Kidney (tissue), 14 donors: Measurements from ENCODE around the gene PLPPR1. TPM values are rescaled to one million over a fixed set of nuclear protein-coding genes. Genes with fewer than 3 reads are reported as not detected.

ENCODE experiments used
- DNase-seq, 5 donors: peaks; one replicate each; pipeline ENCODE4 v3.0.0-alpha.2; 2013 to 2020
- FAIRE-seq: peaks from 2 replicates; lab custom pipeline; 2012; peaks lifted over from hg19 to GRCh38; lab: Jason Lieb, UNC
- H3K27ac ChIP-seq, 2 donors: one replicate each; pipeline ENCODE4 v1.7.0; 2013; ENCODE audit warnings: low read depth in 2 of 2, low read length in 2 of 2, inconsistent platforms in 1 of 2
- H3K27me3 ChIP-seq: one replicate; pipeline ENCODE4 v1.7.1; 2013; ENCODE audit warnings: low read length, inconsistent platforms; ENCODE audit not compliant: control insufficient read depth, insufficient read depth
- H3K36me3 ChIP-seq, 3 donors: one replicate each; pipeline versions ENCODE4 v1.7.0 to v1.7.1; 2013; ENCODE audit warnings: low read length in 3 of 3, control low read depth in 1 of 3, inconsistent platforms in 1 of 3; ENCODE audit not compliant: insufficient read depth in 3 of 3, control insufficient read depth in 2 of 3
- H3K4me1 ChIP-seq, 3 donors: one replicate each; pipeline versions ENCODE4 v1.7.0 to v1.7.1; 2013; ENCODE audit warnings: low read length in 3 of 3, inconsistent platforms in 1 of 3, low read depth in 1 of 3; ENCODE audit not compliant: control insufficient read depth in 2 of 3, insufficient read depth in 2 of 3
- H3K4me3 ChIP-seq, 3 donors: one replicate each; pipeline versions ENCODE4 v1.7.0 to v1.8.1; 2013; ENCODE audit warnings: low read length in 3 of 3, control low read depth in 1 of 3, inconsistent platforms in 1 of 3
- H3K9ac ChIP-seq, 3 donors: one replicate each; pipeline versions ENCODE4 v1.7.0 to v1.7.1; 2013; ENCODE audit warnings: low read length in 3 of 3, control low read depth in 1 of 3, inconsistent platforms in 1 of 3
- H3K9me3 ChIP-seq, 3 donors: one replicate each; pipeline versions ENCODE4 v1.7.0 to v1.7.1; 2013; ENCODE audit warnings: low read length in 3 of 3, control low read depth in 1 of 3, inconsistent platforms in 1 of 3; ENCODE audit not compliant: control insufficient read depth in 2 of 3, insufficient read depth in 1 of 3
- intact Hi-C: fragments of 100-400 bp; cut with DNase I; formaldehyde crosslinking; loops from one replicate; pipeline ENCODE4 v1.11.1; 2022
- polyA plus RNA-seq: library from polyadenylated mRNA; stranded (reverse); fragments of 350-450 nt; fragmentation: Illumina TruSeq; extraction: RNeasy Lipid Tissue Mini Kit (QIAGEN cat#74804); gene quantifications from one replicate; pipeline ENCODE4 v1.2.3, GENCODE V29; 2014; ENCODE audit warnings: low read depth, low replicate concordance; ENCODE audit not compliant: insufficient read depth
- total RNA-seq: library from RNA; stranded (reverse); fragmentation: NEBNext Ultra II Directional; extraction: Animal tissue kit (Norgen Biotek cat#: 25700); gene quantifications from one replicate; pipeline ENCODE4 v1.2.1, GENCODE V29; 2021
- TF ChIP-seq, protein P1 (sequence below): IDR thresholded peaks from 3 replicates; pipeline ENCODE4 v1.5.1; 2012; ENCODE audit warnings: mild to moderate bottlenecking, moderate library complexity, borderline replicate concordance; ENCODE audit not compliant: insufficient read depth; ENCODE audit errors: extremely low read depth
- donor health status: control.
- donor health status: control.
- donor health status: control.
- donor health status: control.
- donor health status: control.
- donor health status: DM: yes; HTN: yes; CAD: no.
- donor health status: Normal renal cell carcinoma (clear cell type).

PLPPR1 gene
- total and polyA plus RNA-seq, 2 donors from 2014 or later = 0.98 to 21.6 TPM

DNA sequence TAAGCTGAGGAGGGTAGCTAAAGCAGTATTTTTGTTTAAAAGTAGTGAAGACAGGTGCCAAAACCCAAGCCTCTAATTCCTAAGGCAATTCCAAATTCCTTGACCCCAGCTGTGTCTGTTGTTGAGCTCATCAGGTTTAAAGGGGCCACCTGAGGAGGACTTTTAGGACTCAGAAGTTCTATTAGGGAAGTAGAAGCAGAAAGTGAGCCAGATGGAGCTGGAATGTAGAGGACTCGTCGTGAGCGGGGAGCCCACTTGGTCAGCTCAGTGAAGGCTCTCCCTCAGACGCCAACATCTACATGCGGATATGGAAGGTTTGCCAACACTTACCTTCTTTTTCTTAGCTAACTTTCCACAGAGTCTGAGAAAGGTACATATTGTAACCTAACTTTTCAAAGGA is 102.8 kb downstream of the PLPPR1 start:
- intact Hi-C loops = no loop called here
- no peak for FAIRE-seq

DNA sequence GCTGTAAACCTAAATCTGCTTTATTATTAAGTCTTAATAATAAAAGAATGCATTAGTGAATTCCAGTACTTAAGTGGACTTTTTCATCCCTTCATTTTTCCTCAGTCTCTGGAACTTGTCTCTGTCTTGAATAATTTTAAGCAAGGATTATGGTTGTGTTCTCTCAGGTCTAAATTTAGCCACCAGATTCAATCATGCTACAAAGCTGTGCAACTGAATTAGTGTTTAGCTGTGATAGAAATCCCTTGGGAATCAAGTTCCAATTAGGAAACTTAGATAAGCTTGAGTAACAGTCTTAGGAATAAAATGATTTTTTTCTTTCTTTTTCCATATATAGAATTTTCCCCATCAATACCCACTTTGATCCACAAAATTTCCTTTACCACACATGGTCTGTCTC is 104.3 kb downstream of the PLPPR1 start:
- no peak overlapping the region for H3K27ac ChIP-seq
- no peaks in the 10 kb centered on the region for H3K4me1 ChIP-seq
- no peaks in the 10 kb centered on the region for H3K36me3 ChIP-seq
- intact Hi-C loops = no loop called here
- FAIRE-seq = no peak
- H3K27me3 ChIP-seq = no peaks in the 10 kb centered on the region
- TF ChIP-seq, protein P1, sequence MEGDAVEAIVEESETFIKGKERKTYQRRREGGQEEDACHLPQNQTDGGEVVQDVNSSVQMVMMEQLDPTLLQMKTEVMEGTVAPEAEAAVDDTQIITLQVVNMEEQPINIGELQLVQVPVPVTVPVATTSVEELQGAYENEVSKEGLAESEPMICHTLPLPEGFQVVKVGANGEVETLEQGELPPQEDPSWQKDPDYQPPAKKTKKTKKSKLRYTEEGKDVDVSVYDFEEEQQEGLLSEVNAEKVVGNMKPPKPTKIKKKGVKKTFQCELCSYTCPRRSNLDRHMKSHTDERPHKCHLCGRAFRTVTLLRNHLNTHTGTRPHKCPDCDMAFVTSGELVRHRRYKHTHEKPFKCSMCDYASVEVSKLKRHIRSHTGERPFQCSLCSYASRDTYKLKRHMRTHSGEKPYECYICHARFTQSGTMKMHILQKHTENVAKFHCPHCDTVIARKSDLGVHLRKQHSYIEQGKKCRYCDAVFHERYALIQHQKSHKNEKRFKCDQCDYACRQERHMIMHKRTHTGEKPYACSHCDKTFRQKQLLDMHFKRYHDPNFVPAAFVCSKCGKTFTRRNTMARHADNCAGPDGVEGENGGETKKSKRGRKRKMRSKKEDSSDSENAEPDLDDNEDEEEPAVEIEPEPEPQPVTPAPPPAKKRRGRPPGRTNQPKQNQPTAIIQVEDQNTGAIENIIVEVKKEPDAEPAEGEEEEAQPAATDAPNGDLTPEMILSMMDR = no peak
- no peak overlapping the region for H3K4me3 ChIP-seq
- DNase-seq = no peak
- H3K9me3 ChIP-seq = peaks cover 0 to under 1% (median 0%) of the 10 kb centered on the region in 3 donors
- H3K9ac ChIP-seq = no peak overlapping the region

More for the DNA sequence above, 102.8 kb downstream of the PLPPR1 start:
- TF ChIP-seq, protein P1 = no peak
- H3K4me1 ChIP-seq = no peaks in the 10 kb centered on the region
- H3K36me3 ChIP-seq = no peaks in the 10 kb centered on the region
- H3K27ac ChIP-seq = no peak overlapping the region
- DNase-seq = no peak
- H3K9me3 ChIP-seq = peaks cover 0 to 3% (median 0%) of the 10 kb centered on the region in 3 donors
- H3K9ac ChIP-seq = no peak overlapping the region
- H3K27me3 ChIP-seq = no peaks in the 10 kb centered on the region
- no peak overlapping the region for H3K4me3 ChIP-seq

DNA sequence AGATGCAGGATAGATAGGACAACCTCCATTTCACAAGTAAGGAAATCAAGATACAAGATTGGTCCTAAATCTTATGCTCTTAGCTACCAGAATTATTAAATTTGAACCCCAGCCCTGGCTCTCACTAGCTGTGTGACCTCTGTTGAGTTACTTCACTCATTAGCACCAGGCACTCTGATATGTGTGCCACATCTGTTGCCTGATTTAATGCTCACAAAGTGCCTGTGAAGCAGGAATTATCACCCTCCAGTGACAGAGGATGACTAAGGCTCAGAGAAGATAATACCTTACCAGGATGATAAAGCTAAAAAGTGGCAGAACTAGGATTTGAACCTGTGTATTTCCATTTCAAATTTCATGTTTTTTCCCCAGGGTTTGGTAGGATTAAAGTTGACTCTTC is 110.0 kb downstream of the PLPPR1 start:
- no peak overlapping the region for H3K9ac ChIP-seq
- H3K4me3 ChIP-seq = no peak overlapping the region
- H3K27ac ChIP-seq = no peak overlapping the region
- DNase-seq = no peak
- TF ChIP-seq, protein P1 = no peak
- H3K9me3 ChIP-seq = no peaks in the 10 kb centered on the region
- intact Hi-C loops = no loop called here
- no peaks in the 10 kb centered on the region for H3K27me3 ChIP-seq
- H3K4me1 ChIP-seq = no peaks in the 10 kb centered on the region
- FAIRE-seq = no peak
- no peaks in the 10 kb centered on the region for H3K36me3 ChIP-seq

DNA sequence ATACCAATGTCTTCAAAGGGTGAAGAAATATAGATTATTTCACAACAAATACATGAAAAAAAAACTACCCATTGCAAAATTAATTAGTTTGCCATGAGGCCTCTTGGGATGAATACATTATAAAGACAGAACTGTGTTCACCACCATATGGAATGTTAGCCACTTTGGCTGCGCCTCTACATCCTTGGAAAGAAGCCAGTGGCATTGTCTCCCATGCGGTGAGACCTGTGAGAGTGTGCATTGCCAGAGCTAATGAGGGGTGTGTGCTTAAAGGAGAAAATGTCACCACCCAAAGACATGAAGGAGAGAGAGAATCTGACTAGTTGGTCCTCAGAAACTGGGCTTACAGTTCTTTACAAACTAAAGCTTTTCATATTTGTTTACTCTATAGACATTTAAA is 110.6 kb downstream of the PLPPR1 start:
- Histone ChIP-seq H3K27ac (no peak overlapping the region), H3K36me3 (no peaks in the 10 kb centered on the region), H3K9ac (no peak overlapping the region), H3K9me3 (no peaks in the 10 kb centered on the region), H3K4me1 (no peaks in the 10 kb centered on the region), H3K4me3 (no peak overlapping the region), H3K27me3 (no peaks in the 10 kb centered on the region)
- TF ChIP-seq, protein P1 = no peak
- DNase-seq (no peak), FAIRE-seq (no peak)
- intact Hi-C loops = no loop called here
